Pancreas (tissue), 10 donors: ENCODE data around the gene PPP2R2B. TPM values are rescaled to one million over a fixed set of nuclear protein-coding genes. Genes with fewer than 3 reads are reported as not detected.
"Not testable (repeated sequence)": the region's sequence is repeated elsewhere in the genome, so short reads cannot be mapped to it uniquely, and the experiment has no call there.

Source experiments
- ATAC-seq, 4 donors: fragments of 200-7000 bp; cut with Tn5 transposase; one replicate each; pipeline versions ENCODE4 v1.8.0 to v1.9.1; 2020; ENCODE audit warnings: mild to moderate bottlenecking in 4 of 4, moderate library complexity in 4 of 4
- DNase-seq, 6 donors: peaks; one replicate each; pipeline ENCODE4 v3.0.0-alpha.2; 2020
- FAIRE-seq: peaks from 2 replicates; lab custom pipeline; 2012; peaks lifted over from hg19 to GRCh38; lab: Jason Lieb, UNC
- H3K27ac ChIP-seq, 4 donors: fragments of 200-600 bp; sonication (generic); 1 replicate in 3 of 4; 2 replicates in 1 of 4; pipeline versions ENCODE4 v1.5.0 to v1.8.0; 2020
- H3K27me3 ChIP-seq, 4 donors: fragments of 200-600 bp; one replicate each; pipeline ENCODE4 v1.8.0; 2021
- H3K36me3 ChIP-seq, 3 donors: fragments of 200-600 bp; sonication (generic) in 1 of 3; one replicate each; pipeline versions ENCODE4 v1.5.0 to v1.8.0; 2020 to 2021
- H3K4me1 ChIP-seq, 3 donors: fragments of 200-600 bp; one replicate each; pipeline ENCODE4 v1.8.0; 2021
- H3K4me3 ChIP-seq, 4 donors: fragments of 200-600 bp; sonication (generic) in 2 of 4; one replicate each; pipeline versions ENCODE4 v1.5.0 to v1.8.0; 2020 to 2021
- H3K9me3 ChIP-seq, 4 donors: fragments of 200-600 bp; one replicate each; pipeline ENCODE4 v1.8.0; 2021
- CTCF ChIP-seq, 4 donors: fragments of 200-600 bp; sonication (generic) in 3 of 4; IDR thresholded peaks; one replicate each; pipeline versions ENCODE4 v1.5.0 to v1.8.0; 2021; ENCODE audit warnings: antibody characterized with exemption in 4 of 4
- WGBS, 2 donors: extraction: QIAGEN DNeasy Blood & Tissue Kit; methylation state at CpG; one replicate each; pipeline ENCODE4 v1.1.7; 2013; 5-methylcytosine and 5-hydroxymethylcytosine counted together
- intact Hi-C, 3 donors: fragments of 100-400 bp; cut with DNase I; formaldehyde crosslinking; loops; one replicate each; pipeline versions ENCODE4 v1.11.1 to v1.14.2; 2022
- polyA plus RNA-seq, 2 donors: library from polyadenylated mRNA; stranded (reverse); fragments of 200-250 nt; gene quantifications; one replicate each; pipeline ENCODE4 v1.2.3, GENCODE V29; 2013
- total RNA-seq, 6 donors: library from RNA; stranded (reverse); fragmentation: NEBNext Ultra II Directional in 4 of 6; extraction: Animal tissue kit (Norgen Biotek cat#: 25700) in 4 of 6; gene quantifications; one replicate each; pipeline versions ENCODE4 v1.2.1 to v1.2.4, GENCODE V29; 2021 to 2023
- donor health status: healthy with polysubstance abuse.
- donor health status: DM: no; HTN: no; CAD: no; lungs with moderate emphysema.
- donor health status: DM: no; HTN: no; CAD: no.
- donor health status: control.
- donor health status: control.
- donor health status: Bipolar disorder and iron deficiency.
- donor health status: DM: yes; HTN: yes; CAD: no.
- donor health status: DM: no; HTN: no; CAD: no.
- donor health status: DM: no; HTN: no; CAD: no.
- donor health status: DM: yes; HTN: yes; CAD: no.

Gene PPP2R2B
- total and polyA plus RNA-seq, 8 donors: 0.51 to 3.5 (median 0.81) TPM

GRCh38 chr5:146620669-146621051, 257.9 kb downstream of the PPP2R2B start:
- ATAC-seq: peak in 2 of 4 donors; percentile 80 to 86
- TF ChIP-seq CTCF (IDR thresholded peaks at IDR 0.05): no peak
- intact Hi-C loops: no loop called here
- 48 to 62% methylated on average over 5 of the region's 5 CpGs for WGBS, 2 donors
- DNase-seq: peak in 1 of 6 donors; percentile 7
- H3K4me3 ChIP-seq: no peak overlapping the region
- no peaks in the 10 kb centered on the region for H3K36me3 ChIP-seq
- H3K9me3 ChIP-seq: no peaks in the 10 kb centered on the region
- H3K4me1 ChIP-seq: no peaks in the 10 kb centered on the region
- no peak overlapping the region for H3K27ac ChIP-seq
- no peaks in the 10 kb centered on the region for H3K27me3 ChIP-seq
- FAIRE-seq: no peak

GRCh38 chr5:146620031-146620668, 258.4 kb downstream of the PPP2R2B start:
- DNase-seq (no peak), ATAC-seq (peak in 1 of 4 donors; percentile 8), FAIRE-seq (no peak)
- H3K4me3 ChIP-seq: no peak overlapping the region
- H3K4me1 ChIP-seq: no peaks in the 10 kb centered on the region
- H3K27ac ChIP-seq: no peak overlapping the region
- no peak for TF ChIP-seq CTCF (IDR thresholded peaks at IDR 0.05)
- 78 to 81% methylated on average over 10 of the region's 10 CpGs for WGBS, 2 donors
- H3K27me3 ChIP-seq: no peaks in the 10 kb centered on the region
- no peaks in the 10 kb centered on the region for H3K36me3 ChIP-seq
- no peaks in the 10 kb centered on the region for H3K9me3 ChIP-seq
- intact Hi-C loops: no loop called here

GRCh38 chr5:146618434-146618833, 260.1 kb downstream of the PPP2R2B start:
- H3K27ac ChIP-seq: no peak overlapping the region
- no peaks in the 10 kb centered on the region for H3K27me3 ChIP-seq
- no peak for TF ChIP-seq CTCF (IDR thresholded peaks at IDR 0.05)
- H3K36me3 ChIP-seq: no peaks in the 10 kb centered on the region
- FAIRE-seq: no peak
- DNase-seq: no peak
- intact Hi-C loops: no loop called here
- no peaks in the 10 kb centered on the region for H3K9me3 ChIP-seq
- H3K4me3 ChIP-seq: no peak overlapping the region
- WGBS, 2 donors: 62 to 65% methylated on average over 6 of the region's 6 CpGs
- ATAC-seq: no peak
- no peaks in the 10 kb centered on the region for H3K4me1 ChIP-seq

DNA sequence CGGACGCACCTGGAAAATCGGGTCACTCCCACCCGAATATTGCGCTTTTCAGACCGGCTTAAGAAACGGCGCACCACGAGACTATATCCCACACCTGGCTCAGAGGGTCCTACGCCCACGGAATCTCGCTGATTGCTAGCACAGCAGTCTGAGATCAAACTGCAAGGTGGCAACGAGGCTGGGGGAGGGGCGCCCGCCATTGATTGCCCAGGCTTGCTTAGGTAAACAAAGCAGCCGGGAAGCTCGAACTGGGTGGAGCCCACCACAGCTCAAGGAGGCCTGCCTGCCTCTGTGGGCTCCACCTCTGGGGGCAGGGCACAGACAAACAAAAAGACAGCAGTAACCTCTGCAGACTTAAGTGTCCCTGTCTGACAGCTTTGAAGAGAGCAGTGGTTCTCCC, 268.8 kb downstream of the PPP2R2B start:
- H3K36me3 ChIP-seq, H3K4me3 ChIP-seq, DNase-seq, H3K9me3 ChIP-seq, intact Hi-C loops, ATAC-seq, H3K27me3 ChIP-seq, FAIRE-seq, H3K4me1 ChIP-seq, H3K27ac ChIP-seq: not testable (repeated sequence)
- 7 to 21% methylated on average over 4 to 7 of the region's 17 CpGs for WGBS, 2 donors

GRCh38 chr5:146607659-146608332, 270.8 kb downstream of the PPP2R2B start:
- H3K27ac ChIP-seq: no peak overlapping the region
- H3K4me3 ChIP-seq: no peak overlapping the region
- no peaks in the 10 kb centered on the region for H3K4me1 ChIP-seq
- intact Hi-C loops: no loop called here
- FAIRE-seq (no peak), DNase-seq (no peak), ATAC-seq (no peak)
- no peaks in the 10 kb centered on the region for H3K9me3 ChIP-seq
- TF ChIP-seq CTCF (IDR thresholded peaks at IDR 0.05): no peak
- H3K36me3 ChIP-seq: no peaks in the 10 kb centered on the region
- no peaks in the 10 kb centered on the region for H3K27me3 ChIP-seq
